Stimulated activated CD4-positive, alpha-beta T cell treated with anti-CD3 and anti-CD28 coated beads, Interleukin-2, amount 100 ng/mL, for 48 hours (primary cell): Measurements from ENCODE around the gene NPIPA5.
"Not testable (repeated sequence)": the region's sequence is repeated elsewhere in the genome, so short reads cannot be mapped to it uniquely, and the experiment has no call there.

Source experiments
- DNase-seq, 2 donors: peaks; one replicate each; pipeline ENCODE4 v3.0.0-alpha.2; 2020

Gene NPIPA5

GRCh38 chr16:15378194-15378593 lies at the start of gene NPIPA5:
Gene NPIPA5, minus strand, starts transcription at chr16:15378294. Its CDS starts 0 bp downstream, at chr16:15378294.
- DNase-seq = not testable (repeated sequence)

GRCh38 chr16:15427648-15428239 lies 49.6 kb upstream of the NPIPA5 start:
- peak; percentile 39 to 52 for DNase-seq

GRCh38 chr16:15426796-15427195 lies 48.7 kb upstream of the NPIPA5 start:
- no peak for DNase-seq

DNA sequence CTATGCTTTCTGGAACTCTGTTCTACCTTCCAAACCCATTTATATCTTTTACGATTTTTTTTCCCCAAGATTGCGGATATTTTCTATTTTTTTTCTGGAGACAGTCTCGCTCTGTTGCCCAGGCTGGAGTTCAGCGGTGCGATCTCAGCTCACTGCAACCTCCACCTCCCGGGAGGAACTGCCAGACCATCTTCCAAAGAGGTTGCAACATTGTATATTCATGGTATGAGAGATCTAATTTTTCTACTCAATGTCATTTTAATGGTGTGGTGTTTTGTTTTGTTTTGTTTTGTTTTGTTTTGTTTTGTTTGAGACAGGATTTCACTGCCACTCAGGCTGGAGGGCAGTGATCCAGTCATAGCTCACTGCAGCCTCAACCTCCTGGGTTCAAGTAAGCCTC lies 47.8 kb upstream of the NPIPA5 start:
- no peak for DNase-seq

DNA sequence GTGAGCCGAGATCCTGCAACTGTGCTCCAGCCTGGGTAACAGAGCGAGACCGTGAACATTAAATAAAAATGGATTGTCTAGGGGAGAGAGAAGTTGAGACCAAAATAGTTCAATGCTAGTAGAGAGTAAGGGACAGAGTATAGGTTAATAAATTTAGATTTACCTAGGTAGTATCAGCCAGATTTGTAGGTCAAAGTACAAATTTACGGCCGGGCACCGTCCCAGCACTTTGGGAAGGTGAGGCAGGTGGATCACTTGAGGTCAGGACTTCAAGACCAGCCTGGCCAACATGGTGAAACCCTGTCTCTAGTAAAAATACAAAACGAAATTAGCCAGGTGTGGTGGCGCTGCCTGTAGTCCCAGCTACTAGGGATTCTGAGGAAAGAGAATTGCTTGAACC lies 44.1 kb upstream of the NPIPA5 start:
- DNase-seq = no peak

DNA sequence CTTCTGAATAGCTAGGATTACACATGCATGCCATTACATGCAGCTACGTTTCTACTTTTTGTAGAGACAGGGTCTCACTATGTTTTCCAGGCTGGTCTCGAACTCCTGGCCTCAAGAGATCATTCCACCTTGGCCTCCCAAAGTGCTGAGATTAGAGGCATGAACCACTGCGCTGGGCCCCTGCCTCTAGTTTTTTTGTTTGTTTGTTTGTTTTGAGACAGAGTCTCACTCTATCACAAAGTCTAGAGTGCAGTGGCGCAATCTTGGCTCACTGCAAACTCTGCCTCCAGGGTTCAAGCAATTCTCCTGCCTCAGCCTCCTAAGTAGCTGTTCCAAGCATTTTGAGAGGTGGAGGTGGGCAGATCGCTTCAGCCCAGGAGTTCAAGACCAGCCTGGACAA lies 43.6 kb upstream of the NPIPA5 start:
- not testable (repeated sequence) for DNase-seq

DNA sequence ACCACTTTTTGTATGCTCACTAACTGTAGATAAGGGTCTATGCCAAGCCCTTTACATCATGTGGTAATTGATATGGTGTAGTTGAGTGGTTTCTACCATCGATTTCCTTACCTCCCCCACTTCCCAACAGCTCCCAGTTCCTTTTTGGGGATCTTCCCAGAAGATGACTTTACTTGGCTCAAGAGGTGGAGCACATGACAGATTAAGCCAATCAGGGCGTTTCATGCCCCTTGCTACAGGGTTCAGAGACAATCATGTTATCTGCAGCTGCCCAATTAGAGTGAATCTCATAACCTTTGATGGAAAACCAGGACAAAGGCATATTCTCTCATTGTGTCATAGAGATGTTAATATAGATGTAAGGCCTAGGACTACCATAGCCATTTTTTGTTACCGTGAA lies 40.1 kb upstream of the NPIPA5 start:
- no peak for DNase-seq

- DNase-seq = no peak
Measured at GRCh38 chr16:15417197-15417596, 39.1 kb upstream of the NPIPA5 start.

GRCh38 chr16:15415511-15415985 lies 37.5 kb upstream of the NPIPA5 start:
- no peak for DNase-seq

DNA sequence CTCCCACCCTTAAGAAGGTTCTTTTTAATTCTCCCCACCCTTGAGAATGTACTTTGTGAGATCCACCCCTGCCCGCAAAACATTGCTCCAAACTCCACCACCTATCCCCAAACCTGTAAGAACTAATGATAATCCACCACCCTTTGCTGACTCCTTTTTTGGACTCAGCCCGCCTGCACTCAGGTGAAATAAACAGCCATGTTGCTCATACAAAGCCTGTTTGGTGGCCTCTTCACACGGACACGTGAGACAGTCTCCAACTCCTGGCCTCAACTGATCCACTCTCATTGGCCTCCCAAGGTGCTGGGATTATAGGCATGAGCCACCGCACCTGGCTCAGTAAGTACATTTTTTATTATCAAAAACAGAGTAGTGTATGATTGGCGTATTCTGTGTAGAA lies 31.4 kb upstream of the NPIPA5 start:
- DNase-seq = not testable (repeated sequence)

DNA sequence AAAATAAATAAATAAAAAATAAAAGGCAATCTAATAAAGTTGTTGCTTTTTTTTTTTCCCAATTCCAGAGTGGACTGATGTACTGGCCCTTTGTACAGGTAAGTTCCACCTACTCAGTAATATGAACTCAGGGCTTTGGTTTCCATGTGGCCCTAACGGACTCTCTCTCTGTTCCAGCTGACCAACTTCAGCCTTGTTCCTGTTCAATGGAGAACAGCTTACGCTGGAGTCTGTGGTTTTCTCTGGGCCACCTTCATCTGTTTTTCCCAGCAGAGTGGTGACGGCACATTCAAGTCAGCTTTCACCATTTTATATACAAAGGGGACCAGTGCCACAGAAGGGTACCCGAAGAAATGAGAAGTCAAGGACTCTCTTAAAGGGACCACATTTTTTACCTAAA lies 29.7 kb upstream of the NPIPA5 start:
- not testable (repeated sequence) for DNase-seq

- DNase-seq = no peak
Measured at GRCh38 chr16:15404792-15405191, 26.7 kb upstream of the NPIPA5 start.

DNA sequence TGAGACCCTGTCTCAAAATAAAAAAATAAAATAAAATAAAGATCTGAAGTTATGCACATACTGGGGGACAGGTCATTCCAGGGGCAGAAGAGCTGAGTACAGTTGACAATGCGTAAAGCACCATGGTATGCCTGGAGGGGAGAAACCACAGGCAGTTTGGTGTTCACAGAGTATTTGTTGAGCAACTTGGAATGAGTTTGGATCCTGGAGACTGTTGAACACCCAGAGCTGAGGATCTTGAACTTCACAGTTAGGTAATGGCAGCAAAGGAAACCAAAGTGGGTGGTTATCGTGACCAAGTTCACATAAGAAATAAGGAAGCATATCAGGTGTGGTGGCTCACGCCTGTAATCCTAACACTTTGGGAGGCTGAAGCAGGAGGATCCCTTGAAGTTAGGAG lies 26.0 kb upstream of the NPIPA5 start:
- DNase-seq = not testable (repeated sequence)

DNA sequence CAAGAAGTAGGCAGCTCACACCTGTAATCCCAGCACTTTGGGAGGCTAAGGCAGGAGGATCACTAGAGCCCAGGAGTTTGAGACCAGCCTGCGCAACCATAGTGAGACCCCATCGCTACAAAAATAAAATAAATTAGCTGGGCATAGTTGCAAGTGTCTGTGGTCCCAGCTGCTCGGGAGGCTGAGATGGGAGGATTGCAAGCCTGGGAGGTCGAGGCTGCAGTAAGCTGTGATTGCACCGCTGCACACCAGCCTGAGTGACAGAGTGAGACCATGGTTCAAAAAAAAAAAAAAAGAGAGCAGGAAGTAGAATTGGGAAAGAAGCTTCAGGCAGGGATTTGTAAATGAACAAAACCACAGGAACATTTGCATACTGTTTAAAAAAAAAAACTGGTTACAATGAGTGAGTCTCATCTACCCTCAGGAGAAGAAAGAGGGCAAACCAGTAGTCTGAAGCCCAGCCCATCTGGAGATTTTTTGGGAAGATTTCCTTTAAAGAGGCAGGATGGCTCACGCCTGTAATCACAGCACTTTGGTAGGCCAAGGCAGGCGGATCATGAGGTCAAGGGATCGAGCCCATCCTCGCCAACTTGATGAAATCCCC lies 25.4 kb upstream of the NPIPA5 start:
- DNase-seq = no peak

GRCh38 chr16:15401972-15402371 lies 23.9 kb upstream of the NPIPA5 start:
- DNase-seq = no peak

DNA sequence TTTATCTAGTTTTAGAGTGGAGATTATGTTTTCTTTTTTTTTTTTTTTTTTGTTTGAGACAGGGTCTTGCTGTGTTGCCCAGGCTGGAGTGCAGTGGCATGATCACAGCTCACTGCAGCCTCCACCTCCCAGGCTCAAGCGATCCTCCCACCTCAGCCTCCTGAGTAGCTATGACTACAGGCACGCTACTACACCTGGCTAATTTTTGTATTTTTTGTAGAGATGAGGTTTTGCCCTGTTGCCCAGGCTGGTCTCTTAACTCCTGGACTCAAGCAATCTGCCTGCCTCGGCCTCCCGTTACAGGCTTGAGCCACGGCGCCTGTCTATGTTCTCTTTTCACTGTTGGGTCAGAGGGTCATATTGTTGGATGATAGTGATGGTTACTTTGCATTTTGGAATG lies 22.2 kb upstream of the NPIPA5 start:
- not testable (repeated sequence) for DNase-seq

DNA sequence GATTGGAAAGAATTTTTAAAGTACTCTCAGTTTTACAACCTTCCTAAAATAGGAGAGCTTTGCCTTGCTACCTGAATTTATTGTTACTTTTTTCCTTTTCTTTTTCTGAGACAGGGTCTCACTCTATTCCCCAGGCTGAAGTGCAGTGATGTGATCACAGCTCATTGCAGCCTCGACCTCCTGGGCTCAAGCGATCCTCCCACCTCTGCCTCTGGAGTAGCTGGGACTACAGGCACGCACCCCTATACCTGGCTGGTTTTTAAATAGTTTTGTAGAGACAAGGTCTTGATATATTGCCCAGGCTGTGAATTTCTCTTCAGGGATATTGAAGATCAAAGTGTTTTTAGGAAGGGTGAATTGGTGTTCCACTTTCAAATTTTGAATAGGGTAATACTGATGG lies 21.2 kb upstream of the NPIPA5 start:
- no peak for DNase-seq

DNA sequence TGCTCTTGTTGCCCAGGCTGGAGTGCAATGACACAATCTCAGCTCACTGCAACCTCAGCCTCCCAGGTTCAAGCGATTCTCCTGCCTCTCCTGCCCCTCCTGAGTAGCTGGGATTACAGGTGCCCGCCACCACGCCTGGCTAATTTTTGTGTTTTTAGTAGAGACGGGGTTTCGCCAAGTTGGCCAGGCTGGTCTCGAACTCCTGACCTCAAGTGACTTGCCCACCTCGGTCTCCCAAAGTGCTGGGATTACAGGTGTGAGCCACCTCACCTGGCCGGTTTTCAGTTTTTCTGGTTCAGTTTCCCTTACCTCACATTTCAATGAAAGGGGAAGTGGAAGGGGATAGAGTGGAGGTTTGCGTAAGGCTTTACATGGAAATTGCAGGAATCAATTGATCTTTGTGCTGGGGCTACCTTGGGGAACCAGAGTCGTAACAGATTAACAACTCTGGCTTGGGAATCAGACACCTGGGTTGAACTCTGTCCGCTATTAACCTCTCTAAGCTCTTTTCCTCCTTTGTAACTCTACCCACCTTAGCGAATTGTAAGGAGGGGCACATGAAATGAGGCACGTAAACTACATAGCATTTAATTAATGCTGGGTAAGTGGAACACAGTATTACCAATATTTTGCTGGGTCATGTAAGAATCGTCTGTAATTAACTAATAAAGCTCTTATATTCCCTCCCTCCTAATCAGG lies 20.7 kb upstream of the NPIPA5 start:
- DNase-seq = no peak

- DNase-seq = no peak
Measured at GRCh38 chr16:15396948-15397594, 19.0 kb upstream of the NPIPA5 start.

- not testable (repeated sequence) for DNase-seq
Measured at GRCh38 chr16:15396509-15396829, 18.4 kb upstream of the NPIPA5 start.

GRCh38 chr16:15395631-15396508 lies 17.8 kb upstream of the NPIPA5 start, which contains the start of gene MPV17L:
Gene MPV17L, plus strand, starts transcription at chr16:15395754. Its CDS starts 144 bp downstream, at chr16:15395898.
- peak in 1 of 2 donors; percentile 2 for DNase-seq

DNA sequence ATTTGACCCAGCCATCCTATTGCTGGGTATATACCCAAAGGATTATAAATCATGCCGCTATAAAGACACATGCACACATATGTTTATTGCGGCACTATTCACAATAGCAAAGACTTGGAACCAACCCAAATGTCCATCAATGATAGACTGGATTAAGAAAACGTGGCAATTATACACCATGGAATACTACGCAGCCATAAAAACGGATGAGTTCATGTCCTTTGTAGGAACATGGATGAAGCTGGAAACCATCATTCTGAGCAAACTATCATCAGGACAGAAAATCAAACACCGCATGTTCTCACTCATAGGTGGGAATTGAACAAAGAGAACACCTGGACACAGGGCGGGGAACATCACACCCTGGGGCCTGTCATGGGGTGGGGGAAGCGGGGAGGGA lies 14.9 kb upstream of the NPIPA5 start:
- DNase-seq = not testable (repeated sequence)

GRCh38 chr16:15389916-15390315 lies 11.8 kb upstream of the NPIPA5 start:
- DNase-seq = not testable (repeated sequence)
